HepG2 (cell line): ENCODE measurements around the gene CCT3. TPM values are rescaled to one million over a fixed set of nuclear protein-coding genes. Genes with fewer than 3 reads are reported as not detected.

Experiments used
- AGO1 ChIP-seq: fragments of 200-400 bp; formaldehyde crosslinking; IDR thresholded peaks from 2 replicates; pipeline ENCODE4 v1.6.1; 2017; ENCODE audit warnings: mild to moderate bottlenecking, low read depth, low read length, moderate library complexity; ENCODE audit not compliant: poor library complexity, severe bottlenecking
- AGO2 ChIP-seq: fragments of 200-400 bp; formaldehyde crosslinking; optimal IDR thresholded peaks from 2 replicates; pipeline ENCODE3; 2017; ENCODE audit warnings: mild to moderate bottlenecking, low read depth, low read length, moderate library complexity
- TEAD2 ChIP-seq: sonication (generic); formaldehyde crosslinking; IDR thresholded peaks from 2 replicates; pipeline ENCODE4 v1.9.0; 2021; ENCODE audit warnings: missing genetic modification reagents
- ZFP41 ChIP-seq: sonication (generic); formaldehyde crosslinking; IDR thresholded peaks from 2 replicates; pipeline ENCODE4 v1.4.0; 2020; ENCODE audit warnings: mild to moderate bottlenecking, missing genetic modification reagents, borderline replicate concordance
- ZNF30 ChIP-seq: sonication (generic); formaldehyde crosslinking; IDR thresholded peaks from 2 replicates; pipeline ENCODE4 v1.5.0; 2020; ENCODE audit warnings: mild to moderate bottlenecking, missing genetic modification reagents
- ZNF549 ChIP-seq: sonication (generic); formaldehyde crosslinking; IDR thresholded peaks from 2 replicates; pipeline ENCODE4 v1.5.0; 2020; ENCODE audit warnings: missing genetic modification reagents
- ZNF652 ChIP-seq: IDR thresholded peaks from 2 replicates; pipeline ENCODE4 v1.6.1; 2016; ENCODE audit warnings: low read depth, borderline replicate concordance
- ZNF724P ChIP-seq: sonication (generic); formaldehyde crosslinking; IDR thresholded peaks from 2 replicates; pipeline ENCODE4 v1.8.0; 2022; ENCODE audit warnings: missing genetic modification reagents, borderline replicate concordance
- ZSCAN21 ChIP-seq: sonication (generic); formaldehyde crosslinking; IDR thresholded peaks from 2 replicates; pipeline ENCODE4 v1.8.0; 2022; ENCODE audit warnings: mild to moderate bottlenecking, missing genetic modification reagents, moderate library complexity, borderline replicate concordance
- polyA plus RNA-seq, 8 experiments: library from polyadenylated mRNA; depleted of rRNA in 3 of 8; stranded (reverse) in 7 of 8; unstranded in 1 of 8; fragments of >200 nt; fragmentation: Illumina TruSeq in 4 of 8; extraction: Trizol in 4 of 8; gene quantifications; 2 replicates each; pipeline versions ENCODE4 v1.2.1 to v1.2.3, GENCODE V29; 2011 to 2016; ENCODE audit warnings: low read depth in 4 of 8, missing spikeins in 1 of 8, mixed read lengths in 1 of 8; ENCODE audit not compliant: insufficient read depth in 1 of 8
- total RNA-seq, 5 experiments: library from RNA; depleted of rRNA; stranded (reverse); fragments of >200 nt; fragmentation: Illumina TruSeq; extraction: Trizol; gene quantifications; 2 replicates each; pipeline ENCODE4 v1.2.3, GENCODE V29; 2016; ENCODE audit warnings: low read depth in 1 of 5
- TF ChIP-seq, protein P1 (sequence below), 2 experiments: sonication (generic) in 1 of 2; formaldehyde crosslinking in 1 of 2; IDR thresholded peaks; 2 replicates each; pipeline versions ENCODE4 v1.6.1 to v1.9.0; 2014 to 2022; ENCODE audit warnings: antibody characterized with exemption in 1 of 2, borderline replicate concordance in 1 of 2, inconsistent platforms in 1 of 2, low read depth in 1 of 2, missing genetic modification reagents in 1 of 2
- TF ChIP-seq, protein P2 (sequence below): sonication (generic); formaldehyde crosslinking; IDR thresholded peaks from 2 replicates; pipeline ENCODE4 v1.4.0; 2020; ENCODE audit warnings: missing genetic modification reagents
- TF ChIP-seq, protein P3 (sequence below): sonication (generic); formaldehyde crosslinking; conservative IDR thresholded peaks from 2 replicates; pipeline ENCODE4 v1.8.1; 2023; ENCODE audit warnings: missing genetic modification reagents
- TF ChIP-seq, protein P4 (sequence below): sonication (generic); formaldehyde crosslinking; IDR thresholded peaks from 2 replicates; pipeline ENCODE4 v1.5.0; 2020; ENCODE audit warnings: missing genetic modification reagents
- TF ChIP-seq, protein P5 (sequence below): sonication (generic); formaldehyde crosslinking; IDR thresholded peaks from 2 replicates; pipeline ENCODE4 v1.5.0; 2020; ENCODE audit warnings: missing genetic modification reagents

Gene CCT3
- total and polyA plus RNA-seq, 2 of the 13 experiments (the other 11 are each of a cell fraction or from before 2014, with no cell fraction given), result 319 to 615 TPM

DNA sequence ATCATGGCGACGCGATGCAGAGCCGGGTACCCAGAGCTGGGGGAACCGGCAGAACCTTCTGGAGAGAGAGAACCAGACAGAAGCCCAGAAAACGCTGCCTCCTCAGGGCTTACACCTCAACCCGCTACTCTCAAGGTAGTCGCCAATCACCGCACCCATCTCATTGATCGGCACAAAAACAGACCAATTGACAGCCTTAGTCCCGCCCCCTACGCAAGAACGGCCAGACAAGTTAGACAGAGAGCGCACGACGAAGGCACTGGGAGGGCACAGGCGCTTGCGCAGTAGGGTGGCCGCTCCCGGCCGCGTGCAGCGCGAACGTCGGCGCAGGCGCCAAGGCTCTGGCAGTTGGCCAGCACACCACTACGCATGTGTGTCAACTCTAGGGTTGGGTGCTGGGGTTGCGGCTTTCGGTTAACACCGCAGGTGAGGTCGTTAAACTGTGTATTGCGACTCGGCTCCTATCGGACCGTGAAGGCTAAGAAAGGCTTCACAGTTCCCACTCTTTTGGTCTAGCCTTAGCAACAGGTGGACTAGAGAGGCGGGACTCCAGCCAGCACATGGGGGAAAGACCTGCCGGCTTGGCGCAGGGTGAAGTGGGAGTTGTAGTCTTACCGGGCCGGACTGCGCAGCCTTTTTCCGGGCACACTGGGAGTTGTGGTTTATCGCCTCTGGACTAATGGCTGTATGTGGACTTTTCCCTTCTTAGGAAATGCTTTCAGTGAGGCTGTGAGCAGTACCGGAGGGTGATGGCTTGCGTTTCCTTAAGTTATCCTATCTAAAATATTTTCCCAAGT, at the start of gene CCT3, which contains the start of gene TSACC (continued):
- TF ChIP-seq, protein P1, sequence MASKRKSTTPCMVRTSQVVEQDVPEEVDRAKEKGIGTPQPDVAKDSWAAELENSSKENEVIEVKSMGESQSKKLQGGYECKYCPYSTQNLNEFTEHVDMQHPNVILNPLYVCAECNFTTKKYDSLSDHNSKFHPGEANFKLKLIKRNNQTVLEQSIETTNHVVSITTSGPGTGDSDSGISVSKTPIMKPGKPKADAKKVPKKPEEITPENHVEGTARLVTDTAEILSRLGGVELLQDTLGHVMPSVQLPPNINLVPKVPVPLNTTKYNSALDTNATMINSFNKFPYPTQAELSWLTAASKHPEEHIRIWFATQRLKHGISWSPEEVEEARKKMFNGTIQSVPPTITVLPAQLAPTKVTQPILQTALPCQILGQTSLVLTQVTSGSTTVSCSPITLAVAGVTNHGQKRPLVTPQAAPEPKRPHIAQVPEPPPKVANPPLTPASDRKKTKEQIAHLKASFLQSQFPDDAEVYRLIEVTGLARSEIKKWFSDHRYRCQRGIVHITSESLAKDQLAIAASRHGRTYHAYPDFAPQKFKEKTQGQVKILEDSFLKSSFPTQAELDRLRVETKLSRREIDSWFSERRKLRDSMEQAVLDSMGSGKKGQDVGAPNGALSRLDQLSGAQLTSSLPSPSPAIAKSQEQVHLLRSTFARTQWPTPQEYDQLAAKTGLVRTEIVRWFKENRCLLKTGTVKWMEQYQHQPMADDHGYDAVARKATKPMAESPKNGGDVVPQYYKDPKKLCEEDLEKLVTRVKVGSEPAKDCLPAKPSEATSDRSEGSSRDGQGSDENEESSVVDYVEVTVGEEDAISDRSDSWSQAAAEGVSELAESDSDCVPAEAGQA (IDR thresholded peaks at IDR 0.05; ENCODE audit: low read depth), result no peak
- TF ChIP-seq, protein P1 (CRISPR knock-in tag; IDR thresholded peaks at IDR 0.05; ENCODE audit: borderline replicate concordance), result no peak
- no peak for TF ChIP-seq AGO2
- no peak for TF ChIP-seq ZNF652 (CRISPR knock-in tag)
- no peak for TF ChIP-seq ZNF30 (CRISPR knock-in tag)
- TF ChIP-seq TEAD2, result no peak
- no peak for TF ChIP-seq ZNF724P (CRISPR knock-in tag)
- TF ChIP-seq, protein P2, sequence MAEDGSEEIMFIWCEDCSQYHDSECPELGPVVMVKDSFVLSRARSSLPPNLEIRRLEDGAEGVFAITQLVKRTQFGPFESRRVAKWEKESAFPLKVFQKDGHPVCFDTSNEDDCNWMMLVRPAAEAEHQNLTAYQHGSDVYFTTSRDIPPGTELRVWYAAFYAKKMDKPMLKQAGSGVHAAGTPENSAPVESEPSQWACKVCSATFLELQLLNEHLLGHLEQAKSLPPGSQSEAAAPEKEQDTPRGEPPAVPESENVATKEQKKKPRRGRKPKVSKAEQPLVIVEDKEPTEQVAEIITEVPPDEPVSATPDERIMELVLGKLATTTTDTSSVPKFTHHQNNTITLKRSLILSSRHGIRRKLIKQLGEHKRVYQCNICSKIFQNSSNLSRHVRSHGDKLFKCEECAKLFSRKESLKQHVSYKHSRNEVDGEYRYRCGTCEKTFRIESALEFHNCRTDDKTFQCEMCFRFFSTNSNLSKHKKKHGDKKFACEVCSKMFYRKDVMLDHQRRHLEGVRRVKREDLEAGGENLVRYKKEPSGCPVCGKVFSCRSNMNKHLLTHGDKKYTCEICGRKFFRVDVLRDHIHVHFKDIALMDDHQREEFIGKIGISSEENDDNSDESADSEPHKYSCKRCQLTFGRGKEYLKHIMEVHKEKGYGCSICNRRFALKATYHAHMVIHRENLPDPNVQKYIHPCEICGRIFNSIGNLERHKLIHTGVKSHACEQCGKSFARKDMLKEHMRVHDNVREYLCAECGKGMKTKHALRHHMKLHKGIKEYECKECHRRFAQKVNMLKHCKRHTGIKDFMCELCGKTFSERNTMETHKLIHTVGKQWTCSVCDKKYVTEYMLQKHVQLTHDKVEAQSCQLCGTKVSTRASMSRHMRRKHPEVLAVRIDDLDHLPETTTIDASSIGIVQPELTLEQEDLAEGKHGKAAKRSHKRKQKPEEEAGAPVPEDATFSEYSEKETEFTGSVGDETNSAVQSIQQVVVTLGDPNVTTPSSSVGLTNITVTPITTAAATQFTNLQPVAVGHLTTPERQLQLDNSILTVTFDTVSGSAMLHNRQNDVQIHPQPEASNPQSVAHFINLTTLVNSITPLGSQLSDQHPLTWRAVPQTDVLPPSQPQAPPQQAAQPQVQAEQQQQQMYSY (CRISPR knock-in tag), result no peak
- no peak for TF ChIP-seq ZFP41 (CRISPR knock-in tag)
- TF ChIP-seq AGO1, result peak; percentile 49
- TF ChIP-seq, protein P3, sequence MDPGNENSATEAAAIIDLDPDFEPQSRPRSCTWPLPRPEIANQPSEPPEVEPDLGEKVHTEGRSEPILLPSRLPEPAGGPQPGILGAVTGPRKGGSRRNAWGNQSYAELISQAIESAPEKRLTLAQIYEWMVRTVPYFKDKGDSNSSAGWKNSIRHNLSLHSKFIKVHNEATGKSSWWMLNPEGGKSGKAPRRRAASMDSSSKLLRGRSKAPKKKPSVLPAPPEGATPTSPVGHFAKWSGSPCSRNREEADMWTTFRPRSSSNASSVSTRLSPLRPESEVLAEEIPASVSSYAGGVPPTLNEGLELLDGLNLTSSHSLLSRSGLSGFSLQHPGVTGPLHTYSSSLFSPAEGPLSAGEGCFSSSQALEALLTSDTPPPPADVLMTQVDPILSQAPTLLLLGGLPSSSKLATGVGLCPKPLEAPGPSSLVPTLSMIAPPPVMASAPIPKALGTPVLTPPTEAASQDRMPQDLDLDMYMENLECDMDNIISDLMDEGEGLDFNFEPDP (CRISPR knock-in tag), result no peak
- TF ChIP-seq, protein P4, sequence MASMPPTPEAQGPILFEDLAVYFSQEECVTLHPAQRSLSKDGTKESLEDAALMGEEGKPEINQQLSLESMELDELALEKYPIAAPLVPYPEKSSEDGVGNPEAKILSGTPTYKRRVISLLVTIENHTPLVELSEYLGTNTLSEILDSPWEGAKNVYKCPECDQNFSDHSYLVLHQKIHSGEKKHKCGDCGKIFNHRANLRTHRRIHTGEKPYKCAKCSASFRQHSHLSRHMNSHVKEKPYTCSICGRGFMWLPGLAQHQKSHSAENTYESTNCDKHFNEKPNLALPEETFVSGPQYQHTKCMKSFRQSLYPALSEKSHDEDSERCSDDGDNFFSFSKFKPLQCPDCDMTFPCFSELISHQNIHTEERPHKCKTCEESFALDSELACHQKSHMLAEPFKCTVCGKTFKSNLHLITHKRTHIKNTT (CRISPR knock-in tag), result no peak
- TF ChIP-seq, protein P5, sequence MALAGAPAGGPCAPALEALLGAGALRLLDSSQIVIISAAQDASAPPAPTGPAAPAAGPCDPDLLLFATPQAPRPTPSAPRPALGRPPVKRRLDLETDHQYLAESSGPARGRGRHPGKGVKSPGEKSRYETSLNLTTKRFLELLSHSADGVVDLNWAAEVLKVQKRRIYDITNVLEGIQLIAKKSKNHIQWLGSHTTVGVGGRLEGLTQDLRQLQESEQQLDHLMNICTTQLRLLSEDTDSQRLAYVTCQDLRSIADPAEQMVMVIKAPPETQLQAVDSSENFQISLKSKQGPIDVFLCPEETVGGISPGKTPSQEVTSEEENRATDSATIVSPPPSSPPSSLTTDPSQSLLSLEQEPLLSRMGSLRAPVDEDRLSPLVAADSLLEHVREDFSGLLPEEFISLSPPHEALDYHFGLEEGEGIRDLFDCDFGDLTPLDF (CRISPR knock-in tag), result no peak
- TF ChIP-seq ZSCAN21, result peak; percentile 85
- TF ChIP-seq ZNF549 (CRISPR knock-in tag), result no peak
